ENCODE results near the gene NDUFB2.
"Not testable (repeated sequence)": the region's sequence is repeated elsewhere in the genome, so short reads cannot be mapped to it uniquely, and the experiment has no call there.

The NDUFB2 gene

GRCh38 chr7:140656548-140657515, 39.7 kb upstream of the NDUFB2 start:
- Histone ChIP-seq H3K4me2 (ENCODE audit: low read length) (peak overlapping the region; percentile 69), H2AFZ (peak overlapping the region; percentile 62), H3K27ac (no peak overlapping the region), H3K4me3 (ENCODE audit: low read depth, low read length) (peak overlapping the region; percentile 23), H3K27me3 (ENCODE audit: control insufficient read depth, insufficient read depth, low read length) (no peaks in the 10 kb centered on the region), H3K9ac (no peak overlapping the region), H3K9me3 (ENCODE audit: control insufficient read depth, low read length) (no peaks in the 10 kb centered on the region), H3K4me1 (no peaks in the 10 kb centered on the region), H3K36me3 (ENCODE audit: control insufficient read depth, insufficient read depth, low read length) (no peaks in the 10 kb centered on the region), H3K79me2 (no peaks in the 10 kb centered on the region)
- no peak for TF ChIP-seq CTCF (IDR thresholded peaks at IDR 0.05)

- no peaks in the 10 kb centered on the region for H3K79me2 ChIP-seq
- no peaks in the 10 kb centered on the region for H3K9me3 ChIP-seq (ENCODE audit: control insufficient read depth, low read length)
- H3K4me1 ChIP-seq = no peaks in the 10 kb centered on the region
- TF ChIP-seq CTCF (IDR thresholded peaks at IDR 0.05) = no peak
- no peak overlapping the region for H3K9ac ChIP-seq
- no peak overlapping the region for H2AFZ ChIP-seq
- H3K27ac ChIP-seq = no peak overlapping the region
- no peak overlapping the region for H3K4me2 ChIP-seq (ENCODE audit: low read length)
- no peak overlapping the region for H3K4me3 ChIP-seq (ENCODE audit: low read depth, low read length)
- H3K27me3 ChIP-seq (ENCODE audit: control insufficient read depth, insufficient read depth, low read length) = no peaks in the 10 kb centered on the region
- no peaks in the 10 kb centered on the region for H3K36me3 ChIP-seq (ENCODE audit: control insufficient read depth, insufficient read depth, low read length)
Measured at GRCh38 chr7:140657891-140658290, 38.6 kb upstream of the NDUFB2 start.

GRCh38 chr7:140659856-140660255, 36.7 kb upstream of the NDUFB2 start:
- Histone ChIP-seq H3K4me1 (no peaks in the 10 kb centered on the region), H3K9ac (no peak overlapping the region), H3K36me3 (ENCODE audit: control insufficient read depth, insufficient read depth, low read length) (no peaks in the 10 kb centered on the region), H3K79me2 (no peaks in the 10 kb centered on the region), H3K27ac (no peak overlapping the region), H3K9me3 (ENCODE audit: control insufficient read depth, low read length) (no peaks in the 10 kb centered on the region), H2AFZ (no peak overlapping the region), H3K4me3 (ENCODE audit: low read depth, low read length) (no peak overlapping the region), H3K27me3 (ENCODE audit: control insufficient read depth, insufficient read depth, low read length) (no peaks in the 10 kb centered on the region), H3K4me2 (ENCODE audit: low read length) (no peak overlapping the region)
- no peak for TF ChIP-seq CTCF (IDR thresholded peaks at IDR 0.05)

GRCh38 chr7:140661124-140661523, 35.4 kb upstream of the NDUFB2 start:
- H3K4me3 ChIP-seq (ENCODE audit: low read depth, low read length) = no peak overlapping the region
- no peaks in the 10 kb centered on the region for H3K36me3 ChIP-seq (ENCODE audit: control insufficient read depth, insufficient read depth, low read length)
- H3K79me2 ChIP-seq = no peaks in the 10 kb centered on the region
- H3K9me3 ChIP-seq (ENCODE audit: control insufficient read depth, low read length) = no peaks in the 10 kb centered on the region
- H2AFZ ChIP-seq = peak overlapping the region; percentile 56
- no peak overlapping the region for H3K27ac ChIP-seq
- no peak overlapping the region for H3K9ac ChIP-seq
- H3K27me3 ChIP-seq (ENCODE audit: control insufficient read depth, insufficient read depth, low read length) = no peaks in the 10 kb centered on the region
- H3K4me2 ChIP-seq (ENCODE audit: low read length) = no peak overlapping the region
- peak; percentile 14 for TF ChIP-seq CTCF (IDR thresholded peaks at IDR 0.05)
- no peaks in the 10 kb centered on the region for H3K4me1 ChIP-seq

- not testable (repeated sequence) for H3K36me3 ChIP-seq (ENCODE audit: control insufficient read depth, insufficient read depth, low read length); H3K27ac ChIP-seq; H3K4me3 ChIP-seq (ENCODE audit: low read depth, low read length); H3K9ac ChIP-seq; H3K4me1 ChIP-seq; H3K4me2 ChIP-seq (ENCODE audit: low read length); H3K27me3 ChIP-seq (ENCODE audit: control insufficient read depth, insufficient read depth, low read length); H3K9me3 ChIP-seq (ENCODE audit: control insufficient read depth, low read length); H3K79me2 ChIP-seq; H2AFZ ChIP-seq
Measured at GRCh38 chr7:140662938-140663337, 33.6 kb upstream of the NDUFB2 start.

All from parathyroid adenoma (tissue), 2 donors.